ENCODE results near the gene LBX2.

Gene LBX2

DNA sequence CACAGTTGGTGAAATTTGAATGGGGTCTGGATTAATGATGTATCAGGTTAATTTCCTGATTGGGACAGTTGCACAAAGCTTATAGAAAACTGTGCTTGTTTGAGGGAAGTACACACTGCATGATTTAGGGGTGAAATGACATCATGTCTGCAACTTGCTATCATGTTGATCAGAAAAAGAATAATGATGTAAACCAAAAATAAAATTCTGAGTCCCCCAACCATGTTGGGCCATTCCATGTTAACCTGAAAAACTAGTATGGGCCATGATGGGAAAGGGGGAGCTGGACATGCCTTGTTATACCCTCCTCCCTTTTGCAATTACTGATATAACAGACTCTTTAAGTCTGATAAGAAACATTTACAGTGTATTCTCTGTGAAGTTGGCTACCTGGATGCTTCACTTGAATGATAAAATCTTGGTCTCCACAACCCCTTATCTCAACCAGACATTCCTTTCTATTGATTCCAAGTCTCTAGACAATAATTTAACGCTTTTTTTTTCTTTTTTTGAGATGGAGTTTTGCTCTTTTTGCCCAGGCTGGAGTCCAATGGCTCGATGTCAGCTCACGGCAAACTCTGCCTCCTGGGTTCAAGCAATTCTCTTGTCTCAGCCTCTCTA lies 48.7 kb downstream of the LBX2 start:
- DNase-seq, result no peak

- no peak for DNase-seq
Measured at GRCh38 chr2:74448771-74449170, 50.6 kb downstream of the LBX2 start.
